ENCODE data around the gene CAMK2B. TPM values are rescaled to one million over a fixed set of nuclear protein-coding genes. Genes with fewer than 3 reads are reported as not detected.

CAMK2B gene
- total and polyA plus RNA-seq, 8 donors: 0.17 to 1.1 (median 0.53) TPM

DNA sequence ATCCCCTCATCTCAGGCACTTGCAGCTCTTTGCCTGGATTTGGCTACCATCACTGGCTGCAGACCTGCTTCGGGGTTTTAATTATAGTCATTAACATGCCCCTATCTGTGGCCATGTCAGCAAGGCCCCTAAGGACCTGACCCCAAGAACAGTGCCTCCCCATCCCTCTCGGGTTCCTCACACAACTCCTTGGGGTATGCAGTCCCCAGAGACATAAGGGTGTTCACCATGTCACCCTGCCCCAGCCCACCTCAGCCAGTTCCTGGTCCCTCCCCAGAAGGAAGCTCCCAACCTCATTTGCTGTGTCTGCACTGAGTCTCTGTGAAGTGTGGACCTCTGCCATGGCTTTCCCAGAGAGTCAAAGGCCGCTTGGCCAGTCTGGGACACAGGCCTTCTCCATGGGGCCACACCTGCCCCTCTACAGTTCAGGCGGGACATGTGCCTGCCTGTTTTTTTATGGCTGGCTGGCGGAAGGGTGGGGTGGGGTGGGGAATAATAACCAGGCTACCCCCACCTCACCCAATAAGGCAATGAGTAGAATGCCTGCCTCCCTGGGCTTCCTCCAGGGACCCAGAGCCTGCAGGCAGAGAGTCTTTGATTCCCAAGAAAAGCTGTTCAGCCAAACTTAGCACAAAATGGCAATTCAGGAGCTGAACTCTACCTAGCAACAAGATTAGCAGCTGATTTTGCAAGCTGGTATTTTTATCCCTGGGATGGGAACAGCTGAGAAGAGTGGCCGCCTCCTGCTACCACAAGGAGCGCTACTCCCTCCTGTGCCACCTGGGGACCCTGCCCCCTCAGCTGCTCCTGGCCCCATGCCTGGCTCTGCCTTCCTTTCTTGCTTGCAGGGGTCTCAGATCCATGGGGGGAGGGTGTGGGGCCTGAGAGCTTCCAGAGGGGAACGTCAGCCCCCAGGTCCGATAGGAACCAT is 23.7 kb upstream of the CAMK2B start:
- intact Hi-C loops (cut with DNase I): no loop called here
- TF ChIP-seq, protein P1, sequence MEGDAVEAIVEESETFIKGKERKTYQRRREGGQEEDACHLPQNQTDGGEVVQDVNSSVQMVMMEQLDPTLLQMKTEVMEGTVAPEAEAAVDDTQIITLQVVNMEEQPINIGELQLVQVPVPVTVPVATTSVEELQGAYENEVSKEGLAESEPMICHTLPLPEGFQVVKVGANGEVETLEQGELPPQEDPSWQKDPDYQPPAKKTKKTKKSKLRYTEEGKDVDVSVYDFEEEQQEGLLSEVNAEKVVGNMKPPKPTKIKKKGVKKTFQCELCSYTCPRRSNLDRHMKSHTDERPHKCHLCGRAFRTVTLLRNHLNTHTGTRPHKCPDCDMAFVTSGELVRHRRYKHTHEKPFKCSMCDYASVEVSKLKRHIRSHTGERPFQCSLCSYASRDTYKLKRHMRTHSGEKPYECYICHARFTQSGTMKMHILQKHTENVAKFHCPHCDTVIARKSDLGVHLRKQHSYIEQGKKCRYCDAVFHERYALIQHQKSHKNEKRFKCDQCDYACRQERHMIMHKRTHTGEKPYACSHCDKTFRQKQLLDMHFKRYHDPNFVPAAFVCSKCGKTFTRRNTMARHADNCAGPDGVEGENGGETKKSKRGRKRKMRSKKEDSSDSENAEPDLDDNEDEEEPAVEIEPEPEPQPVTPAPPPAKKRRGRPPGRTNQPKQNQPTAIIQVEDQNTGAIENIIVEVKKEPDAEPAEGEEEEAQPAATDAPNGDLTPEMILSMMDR (IDR thresholded peaks at IDR 0.05): no peak
- no peak overlapping the region for H3K4me3 ChIP-seq
- no peak for ATAC-seq
- H3K9me3 ChIP-seq: peaks cover 0 to 3% of the 10 kb centered on the region in 2 donors
- peaks cover 0 to 5% of the 10 kb centered on the region in 2 donors for H3K27me3 ChIP-seq
- H3K27ac ChIP-seq: no peak overlapping the region
- no peaks in the 10 kb centered on the region for H3K36me3 ChIP-seq
- DNase-seq: peak in 1 of 4 donors; percentile 30
- H3K4me1 ChIP-seq: no peaks in the 10 kb centered on the region

GRCh38 chr7:44348300-44348699 is 22.9 kb upstream of the CAMK2B start:
- no peak overlapping the region for H3K27ac ChIP-seq
- TF ChIP-seq, protein P1 (IDR thresholded peaks at IDR 0.05): no peak
- ATAC-seq (no peak), DNase-seq (no peak)
- H3K36me3 ChIP-seq: no peaks in the 10 kb centered on the region
- no peak overlapping the region for H3K4me3 ChIP-seq
- no peaks in the 10 kb centered on the region for H3K4me1 ChIP-seq
- H3K27me3 ChIP-seq: peaks cover 0 to 5% of the 10 kb centered on the region in 2 donors
- intact Hi-C loops (cut with DNase I): no loop called here
- peaks cover 0 to 4% of the 10 kb centered on the region in 2 donors for H3K9me3 ChIP-seq

DNA sequence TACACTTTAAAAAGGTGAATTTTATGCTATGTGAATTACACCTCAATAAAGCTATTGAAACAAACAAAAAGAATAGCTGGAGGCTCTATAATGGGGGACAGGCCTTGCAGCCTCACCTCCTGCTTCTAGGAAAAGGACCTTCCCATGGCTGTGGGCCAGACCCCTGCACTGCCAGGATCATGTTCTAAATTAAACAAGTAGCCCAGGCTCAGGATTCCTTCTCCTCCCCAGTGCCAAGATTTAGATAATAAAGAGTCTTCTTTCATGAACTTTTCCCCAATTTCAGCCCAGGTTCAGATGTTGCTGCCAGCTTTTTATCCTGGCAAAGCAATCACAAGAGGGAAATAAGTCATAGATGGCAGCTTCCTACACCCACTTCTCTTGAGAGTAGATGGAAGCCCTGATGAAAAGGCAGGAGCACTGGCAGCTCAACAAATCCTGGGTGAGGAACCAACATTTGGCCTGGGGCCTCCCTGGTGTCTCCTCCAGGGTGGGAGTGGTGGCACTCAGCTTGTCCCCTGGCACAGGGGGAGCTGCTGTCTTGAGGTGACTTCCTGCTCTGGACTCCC is 22.2 kb upstream of the CAMK2B start:
- no peaks in the 10 kb centered on the region for H3K4me1 ChIP-seq
- H3K27me3 ChIP-seq: peaks cover 0 to 5% of the 10 kb centered on the region in 2 donors
- H3K4me3 ChIP-seq: no peak overlapping the region
- TF ChIP-seq, protein P1 (IDR thresholded peaks at IDR 0.05): no peak
- ATAC-seq: no peak
- peaks cover 0 to 8% of the 10 kb centered on the region in 2 donors for H3K9me3 ChIP-seq
- H3K27ac ChIP-seq: no peak overlapping the region
- DNase-seq: no peak
- H3K36me3 ChIP-seq: no peaks in the 10 kb centered on the region
- intact Hi-C loops (cut with DNase I): no loop called here

- peaks cover 0 to 5% of the 10 kb centered on the region in 2 donors for H3K27me3 ChIP-seq
- no peak overlapping the region for H3K4me3 ChIP-seq
- H3K36me3 ChIP-seq: no peaks in the 10 kb centered on the region
- TF ChIP-seq, protein P1 (IDR thresholded peaks at IDR 0.05): no peak
- H3K27ac ChIP-seq: no peak overlapping the region
- no peak for ATAC-seq
- no peak for DNase-seq
- intact Hi-C loops (cut with DNase I): no loop called here
- H3K4me1 ChIP-seq: no peaks in the 10 kb centered on the region
- H3K9me3 ChIP-seq: peaks cover 0 to 8% of the 10 kb centered on the region in 2 donors
Observed at GRCh38 chr7:44346063-44346462, 20.7 kb upstream of the CAMK2B start.

- peaks cover 0 to 11% of the 10 kb centered on the region in 2 donors for H3K9me3 ChIP-seq
- no peak overlapping the region for H3K27ac ChIP-seq
- intact Hi-C loops (cut with DNase I): no loop called here
- H3K4me1 ChIP-seq: no peaks in the 10 kb centered on the region
- H3K36me3 ChIP-seq: no peaks in the 10 kb centered on the region
- no peak overlapping the region for H3K4me3 ChIP-seq
- DNase-seq: no peak
- TF ChIP-seq, protein P1 (IDR thresholded peaks at IDR 0.05): no peak
- H3K27me3 ChIP-seq: peaks cover 0 to 5% of the 10 kb centered on the region in 2 donors
- ATAC-seq: no peak
Observed at GRCh38 chr7:44341401-44341800, 16.0 kb upstream of the CAMK2B start.

Measured in left lung (tissue), 10 donors.